Upper lobe of left lung (tissue), 4 donors: Measurements from ENCODE around the gene MICAL3.

Source experiments
- EP300 ChIP-seq, 4 donors: sonication (generic); formaldehyde crosslinking; IDR thresholded peaks; one replicate each; pipeline ENCODE4 v1.5.1; 2017; ENCODE audit warnings: antibody characterized with exemption in 4 of 4, control low read depth in 2 of 4
- POLR2A ChIP-seq, 4 donors: fragments of 450-650 bp; IDR thresholded peaks; one replicate each; pipeline ENCODE4 v1.5.1; 2016 to 2017; ENCODE audit warnings: antibody characterized with exemption in 4 of 4, mild to moderate bottlenecking in 2 of 4
- POLR2AphosphoS5 ChIP-seq, 2 donors: sonication (generic); formaldehyde crosslinking; IDR thresholded peaks; one replicate each; pipeline ENCODE4 v1.5.1; 2017; ENCODE audit warnings: antibody characterized with exemption in 2 of 2
- TF ChIP-seq, protein P1 (sequence below), 6 experiments: fragments of 450-650 bp in 4 of 6; fragments of 200-600 bp in 2 of 6; sonication (generic) in 2 of 6; IDR thresholded peaks; one replicate each; pipeline ENCODE4 v1.5.1; 2016 to 2019; ENCODE audit warnings: antibody characterized with exemption in 6 of 6

GRCh38 chr22:17742527-17742902, 281.8 kb downstream of the MICAL3 start:
- TF ChIP-seq, protein P1, sequence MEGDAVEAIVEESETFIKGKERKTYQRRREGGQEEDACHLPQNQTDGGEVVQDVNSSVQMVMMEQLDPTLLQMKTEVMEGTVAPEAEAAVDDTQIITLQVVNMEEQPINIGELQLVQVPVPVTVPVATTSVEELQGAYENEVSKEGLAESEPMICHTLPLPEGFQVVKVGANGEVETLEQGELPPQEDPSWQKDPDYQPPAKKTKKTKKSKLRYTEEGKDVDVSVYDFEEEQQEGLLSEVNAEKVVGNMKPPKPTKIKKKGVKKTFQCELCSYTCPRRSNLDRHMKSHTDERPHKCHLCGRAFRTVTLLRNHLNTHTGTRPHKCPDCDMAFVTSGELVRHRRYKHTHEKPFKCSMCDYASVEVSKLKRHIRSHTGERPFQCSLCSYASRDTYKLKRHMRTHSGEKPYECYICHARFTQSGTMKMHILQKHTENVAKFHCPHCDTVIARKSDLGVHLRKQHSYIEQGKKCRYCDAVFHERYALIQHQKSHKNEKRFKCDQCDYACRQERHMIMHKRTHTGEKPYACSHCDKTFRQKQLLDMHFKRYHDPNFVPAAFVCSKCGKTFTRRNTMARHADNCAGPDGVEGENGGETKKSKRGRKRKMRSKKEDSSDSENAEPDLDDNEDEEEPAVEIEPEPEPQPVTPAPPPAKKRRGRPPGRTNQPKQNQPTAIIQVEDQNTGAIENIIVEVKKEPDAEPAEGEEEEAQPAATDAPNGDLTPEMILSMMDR (IDR thresholded peaks at IDR 0.05), result peak; percentile 46 to 80 (median 66)
- no peak for TF ChIP-seq POLR2A (IDR thresholded peaks at IDR 0.05)
- TF ChIP-seq EP300 (IDR thresholded peaks at IDR 0.05), result no peak
- no peak for TF ChIP-seq POLR2AphosphoS5 (IDR thresholded peaks at IDR 0.05)
